Measurements from ENCODE around the gene SAV1.
A peak's percentile ranks its signal among the peaks of the same experiment; 100 is the strongest.
"Not testable (repeated sequence)": the region's sequence is repeated elsewhere in the genome, so short reads cannot be mapped to it uniquely, and the experiment has no call there.

SAV1 gene

DNA sequence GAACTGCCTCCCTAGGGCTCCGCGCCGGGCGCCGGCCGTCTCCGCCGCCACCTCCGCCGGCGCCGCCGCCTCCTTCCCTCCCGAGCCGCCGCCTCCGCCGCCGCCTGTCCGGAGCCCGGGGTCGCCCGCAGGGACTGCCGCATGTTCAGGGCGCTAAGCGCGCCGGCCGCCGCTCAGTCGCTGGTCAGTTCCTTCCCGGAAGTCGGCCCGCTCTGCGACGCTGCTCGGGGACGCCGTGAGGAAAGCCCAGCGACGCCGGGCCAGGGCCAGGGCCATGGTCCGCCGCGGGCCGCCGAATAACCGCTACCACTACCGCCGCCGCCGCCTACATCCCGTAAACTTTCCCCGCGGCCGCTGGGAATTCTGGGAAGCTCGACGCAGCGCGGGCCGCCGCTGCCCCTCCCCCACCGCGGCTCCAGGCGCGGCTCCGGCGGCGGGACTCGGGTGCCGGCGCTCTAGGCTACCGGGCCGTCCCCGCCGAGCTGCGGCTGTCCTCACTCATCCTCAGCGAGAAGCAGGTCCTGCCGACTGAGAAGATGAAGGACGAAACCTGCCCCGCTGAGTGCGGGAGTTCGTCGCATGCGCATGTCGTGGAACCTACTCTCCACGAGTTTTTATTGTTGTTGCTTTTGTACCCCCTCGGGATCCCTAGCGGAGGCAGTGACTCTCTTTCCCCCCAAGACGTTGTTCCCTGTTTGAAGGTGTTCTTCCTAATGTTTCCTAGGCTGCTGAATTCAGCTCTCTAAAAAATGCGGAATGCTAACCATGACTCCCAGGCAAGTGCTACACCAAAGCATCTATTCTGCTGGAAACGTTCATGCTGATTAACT lies at the start of gene SAV1:
Gene SAV1, minus strand, starts transcription at position 311 of the 830 bp plus-strand sequence. CDS start 339 bp downstream, outside the sequence.
- DNase-seq = peak; percentile 43 to 47

DNA sequence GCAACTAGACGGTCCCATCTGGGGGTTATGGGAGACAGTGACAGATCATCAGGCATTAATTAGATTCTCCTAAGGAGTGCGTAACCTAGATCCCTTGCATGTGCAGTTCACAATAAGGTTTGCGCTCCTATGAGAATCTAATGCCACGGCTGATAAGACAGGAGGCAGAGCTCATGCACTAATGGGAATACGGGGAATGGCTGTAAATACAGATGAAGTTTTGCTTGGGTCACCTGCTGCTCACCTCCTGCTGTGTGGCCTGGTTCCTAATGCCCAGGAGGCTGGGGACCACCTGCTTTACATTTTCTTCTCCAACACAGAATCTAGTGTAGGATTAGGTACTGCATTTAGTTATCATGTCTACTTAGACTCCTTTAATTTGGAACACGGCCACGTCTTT lies 49.7 kb upstream of the SAV1 start:
- no peak for DNase-seq

DNA sequence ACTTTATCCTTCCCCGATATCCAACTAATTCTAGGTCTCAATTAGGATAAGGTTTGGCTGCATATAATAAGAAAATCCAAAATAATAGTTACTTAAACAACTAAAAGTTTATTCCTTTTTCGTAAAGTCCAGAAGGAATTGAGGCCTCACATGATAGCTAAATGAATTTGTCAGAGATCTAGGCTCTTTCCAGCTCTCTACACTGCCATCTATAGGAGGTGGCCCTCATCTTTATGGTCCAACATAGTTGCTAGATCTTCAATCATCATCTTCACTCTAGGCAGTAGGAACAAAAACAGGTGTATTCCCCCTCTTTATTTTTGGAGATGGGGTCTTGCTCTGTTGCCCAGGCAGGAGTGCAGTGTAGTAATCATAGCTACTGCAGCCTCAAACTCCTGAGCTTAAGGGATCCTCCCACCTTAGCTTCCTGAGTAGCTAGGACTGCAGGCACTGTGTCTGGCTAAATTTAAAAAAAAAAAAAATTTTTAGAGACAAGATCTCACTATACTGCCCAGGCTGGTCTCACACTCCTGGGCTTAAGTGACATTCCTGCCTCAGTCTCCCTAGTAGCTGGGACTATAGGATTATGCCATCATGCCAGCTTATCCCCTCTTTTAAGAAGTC lies 46.5 kb upstream of the SAV1 start:
- no peak for DNase-seq

DNA sequence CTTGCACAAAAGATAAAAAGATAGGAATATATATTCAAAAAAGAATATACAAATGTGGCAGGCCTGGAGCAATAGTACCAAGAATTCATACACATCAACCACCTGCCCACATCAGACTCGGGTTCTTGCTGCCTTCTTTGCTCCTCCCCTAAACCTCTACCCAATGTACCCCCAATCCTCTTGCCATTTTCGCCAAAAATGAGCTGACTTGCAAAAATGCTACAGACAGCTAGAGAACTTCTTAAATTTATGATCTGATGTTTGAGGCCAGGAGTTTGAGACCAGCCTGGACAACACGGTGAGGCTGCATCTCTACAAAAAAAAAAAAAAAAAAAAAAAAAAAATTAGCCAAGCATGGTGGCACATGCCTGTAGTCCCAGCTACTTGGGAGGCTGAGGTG lies 42.9 kb upstream of the SAV1 start:
- no peak for DNase-seq

DNA sequence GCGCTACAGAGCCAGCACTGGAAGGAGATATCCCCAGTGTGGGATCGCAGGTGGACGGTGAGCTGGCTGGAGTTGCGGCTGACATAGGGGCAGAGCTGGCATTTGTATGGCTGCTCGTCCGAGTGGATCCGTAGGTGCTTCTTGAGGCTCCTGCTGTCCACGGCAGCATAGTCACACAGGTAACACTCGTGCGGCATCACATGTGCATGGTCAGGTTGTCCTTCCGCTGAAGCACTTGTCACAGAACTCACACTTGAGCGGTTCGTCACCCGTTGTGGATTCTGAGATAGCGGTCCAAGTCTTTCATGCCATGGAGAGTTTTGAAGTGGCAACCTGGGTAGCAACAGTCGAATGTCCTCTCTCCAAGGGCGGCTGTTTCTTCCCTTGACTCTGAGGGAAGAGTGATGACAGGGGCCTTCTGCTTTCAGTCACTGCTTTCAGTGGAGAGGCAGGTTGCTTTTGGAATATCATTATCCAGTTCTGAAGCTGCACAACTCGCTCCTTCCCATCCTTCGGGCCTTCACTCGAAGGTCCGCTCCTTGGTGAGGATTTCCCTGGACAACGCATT lies 37.0 kb upstream of the SAV1 start:
- DNase-seq = no peak

DNA sequence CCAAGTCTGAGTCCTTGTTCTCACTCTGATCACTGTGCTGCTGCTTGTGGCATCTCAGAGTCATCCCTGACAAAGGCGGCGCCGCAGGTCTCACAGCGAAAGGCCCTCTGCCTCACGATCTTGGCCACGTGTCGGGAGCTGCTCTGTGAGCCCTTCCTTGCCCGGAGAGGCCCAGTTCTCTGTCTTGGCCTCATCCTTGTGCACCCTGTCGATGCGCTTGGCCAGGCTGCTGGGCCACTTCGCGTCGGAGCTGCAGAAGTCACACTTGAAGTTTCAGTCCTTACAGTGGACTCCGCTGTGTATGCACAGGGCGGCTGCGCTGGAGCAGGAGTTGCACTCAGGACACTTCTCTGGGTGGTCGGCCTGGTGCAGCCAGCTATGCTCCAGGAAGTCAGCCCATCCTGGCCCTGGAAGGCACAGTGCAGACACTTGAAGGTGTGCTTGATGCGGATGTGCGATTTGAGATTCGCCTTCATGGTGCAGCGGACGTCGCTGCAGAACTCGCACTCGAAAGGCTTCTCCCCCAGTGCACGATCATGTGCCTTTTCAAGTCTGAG lies 36.4 kb upstream of the SAV1 start:
- no peak for DNase-seq

DNA sequence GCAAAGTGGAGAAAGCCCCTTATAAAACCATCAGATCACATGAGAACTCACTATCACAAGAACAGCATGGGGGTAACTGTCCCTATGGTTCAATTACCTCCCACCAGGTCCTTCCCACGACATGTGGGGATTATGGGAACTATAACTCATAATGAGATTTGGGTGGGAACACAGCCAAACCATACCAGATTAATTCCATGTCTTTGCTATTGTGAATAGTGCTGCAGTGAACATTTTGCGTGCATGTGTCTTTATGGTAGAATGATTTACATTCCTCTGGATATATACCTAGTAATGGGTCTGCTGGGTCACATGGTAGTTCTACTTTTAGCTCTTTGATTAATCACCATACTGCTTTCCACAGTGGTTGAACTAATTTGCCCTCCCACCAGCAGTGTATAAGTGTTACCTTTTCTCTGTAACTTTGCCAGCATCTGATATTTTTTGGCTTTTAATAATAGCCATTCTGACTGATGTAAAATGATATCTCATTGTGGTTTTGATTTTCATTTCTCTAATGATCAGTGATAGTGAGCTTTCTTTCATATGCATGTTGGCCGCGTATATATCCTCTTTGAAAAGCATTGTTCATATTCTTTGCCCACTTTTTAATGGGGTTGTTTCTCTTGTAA lies 29.7 kb upstream of the SAV1 start:
- no peak for DNase-seq

DNA sequence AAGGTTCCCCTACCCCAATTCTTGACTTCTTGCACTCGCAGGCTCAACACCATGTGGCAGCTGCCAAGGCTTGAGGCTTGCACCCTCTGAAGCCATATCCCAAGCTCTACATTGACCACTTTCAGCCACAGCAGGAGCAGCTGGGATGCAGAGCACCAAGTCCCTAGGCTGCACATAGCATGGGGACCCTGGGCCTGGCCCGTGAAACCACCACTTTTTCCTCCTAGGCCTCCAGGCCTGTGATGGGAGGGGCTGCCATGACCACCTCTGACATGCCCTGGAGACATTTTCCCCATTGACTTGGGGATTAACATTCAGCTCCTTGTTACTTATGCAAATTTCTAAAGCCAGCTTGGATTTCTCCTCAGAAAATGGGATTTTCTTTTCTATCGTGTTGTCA lies 26.2 kb upstream of the SAV1 start:
- DNase-seq = not testable (repeated sequence)

DNA sequence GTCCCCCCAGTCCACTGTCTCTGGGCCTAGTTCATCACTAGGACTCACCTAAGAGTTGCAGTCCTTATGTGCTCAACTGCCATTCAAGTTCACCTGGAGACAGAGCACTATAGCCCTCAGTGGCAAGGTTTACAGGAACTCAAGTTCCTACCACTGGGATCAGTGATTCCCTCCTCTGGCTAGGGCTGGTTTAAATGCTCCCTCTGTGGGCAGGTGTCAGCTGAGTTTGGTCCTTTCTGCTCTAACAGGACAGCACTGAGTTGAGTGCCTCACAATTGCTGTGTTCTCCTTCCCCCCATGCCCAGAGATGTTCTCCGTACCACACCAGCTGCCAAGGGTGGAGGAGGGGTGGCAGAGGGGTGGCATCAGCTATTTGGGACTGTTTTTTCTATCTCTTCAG lies 20.8 kb upstream of the SAV1 start:
- no peak for DNase-seq

DNA sequence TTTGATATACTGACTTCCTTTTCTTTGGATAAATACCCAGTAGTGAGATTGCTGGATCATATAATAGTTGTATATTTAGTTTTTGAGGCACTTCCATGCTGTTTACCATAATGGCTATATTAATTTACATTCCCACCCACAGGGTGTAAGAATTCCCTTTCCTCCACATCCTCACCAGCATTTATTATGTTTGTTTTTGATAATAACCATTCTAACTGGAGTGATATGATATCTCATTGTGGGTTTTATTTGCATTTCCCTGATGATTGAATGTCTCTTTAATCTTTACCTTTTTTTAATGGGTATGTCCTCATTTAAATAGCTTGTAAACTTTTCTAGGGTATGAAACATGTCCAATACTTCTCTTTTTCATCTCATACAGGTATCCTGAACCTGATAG lies 11.6 kb upstream of the SAV1 start:
- no peak for DNase-seq

DNA sequence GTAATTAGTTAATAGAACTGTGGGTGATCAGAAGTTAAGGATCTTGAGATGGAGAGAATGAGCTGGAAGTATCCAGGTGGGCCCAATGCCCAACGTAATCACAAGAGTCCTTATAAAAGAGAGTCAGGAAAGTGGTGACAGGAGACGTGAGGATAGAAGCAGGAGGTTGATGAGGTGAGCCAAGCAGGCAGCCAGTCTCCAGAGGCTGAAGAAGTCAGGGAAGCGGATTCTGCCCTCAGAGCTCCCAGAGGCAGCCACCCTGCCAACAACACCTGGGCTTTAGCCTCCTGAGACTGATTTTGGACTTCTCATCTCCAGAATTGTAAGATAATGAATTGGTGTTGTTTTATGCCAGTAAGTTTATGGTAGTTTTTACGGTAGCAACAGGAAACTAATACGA lies 10.1 kb upstream of the SAV1 start:
- no peak for DNase-seq

DNA sequence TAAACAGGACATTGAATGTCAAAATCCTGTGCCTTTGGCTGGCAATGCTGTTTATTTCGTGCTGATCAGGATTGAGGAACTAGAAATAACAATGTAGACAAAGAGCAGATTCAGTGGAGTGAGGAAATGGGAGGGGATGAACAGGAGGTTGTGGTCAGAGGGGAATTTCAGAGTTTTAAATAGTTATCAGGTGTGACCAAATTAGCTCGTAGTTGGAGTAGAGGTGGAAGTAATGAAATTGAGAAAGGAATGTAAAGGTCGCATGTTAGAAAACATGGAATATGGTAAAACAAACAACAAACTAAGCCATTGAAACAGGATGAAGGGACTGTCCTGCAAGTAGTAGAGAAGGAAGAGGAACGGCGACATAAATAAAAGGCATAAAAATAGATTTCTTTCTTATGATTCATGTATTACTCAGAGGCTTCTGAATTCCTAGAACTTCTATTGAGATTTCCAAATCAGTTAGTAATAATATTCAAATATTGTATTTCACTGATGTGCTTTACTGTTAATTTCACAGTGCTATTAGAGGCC lies 9.5 kb upstream of the SAV1 start:
- no peak for DNase-seq

DNA sequence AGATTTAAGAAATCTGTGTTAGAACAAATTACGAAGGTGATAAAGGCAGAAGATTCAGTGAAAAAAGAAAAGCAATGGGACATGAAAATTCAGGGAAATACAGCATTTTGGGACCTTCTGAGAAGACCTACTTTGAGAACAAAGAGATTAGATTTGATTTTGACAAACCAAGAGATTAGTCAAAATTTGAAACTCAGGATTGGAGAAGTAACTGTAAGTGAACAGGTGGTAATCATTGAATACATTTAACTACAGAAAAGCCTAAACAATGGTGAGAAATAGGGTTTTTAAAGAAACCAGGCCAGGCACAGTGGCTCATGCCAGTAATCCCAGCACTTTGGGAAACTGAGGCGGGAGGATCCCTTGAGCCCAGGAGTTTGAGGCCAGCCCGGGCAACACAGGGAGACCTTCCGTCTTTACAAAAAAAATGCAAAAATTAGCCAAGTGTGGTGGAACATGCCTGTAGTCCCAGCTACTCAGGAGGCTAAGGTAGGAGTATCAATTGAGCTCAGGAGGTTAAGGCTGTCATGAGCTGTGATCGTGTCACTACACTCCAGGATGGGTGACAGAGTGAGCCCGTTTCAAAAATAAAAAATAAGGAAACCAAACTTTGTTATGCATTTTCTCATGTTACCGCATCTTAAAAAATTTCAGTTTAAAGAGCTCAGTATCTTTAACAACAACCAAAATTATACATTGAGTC lies 8.9 kb upstream of the SAV1 start:
- DNase-seq = no peak

DNA sequence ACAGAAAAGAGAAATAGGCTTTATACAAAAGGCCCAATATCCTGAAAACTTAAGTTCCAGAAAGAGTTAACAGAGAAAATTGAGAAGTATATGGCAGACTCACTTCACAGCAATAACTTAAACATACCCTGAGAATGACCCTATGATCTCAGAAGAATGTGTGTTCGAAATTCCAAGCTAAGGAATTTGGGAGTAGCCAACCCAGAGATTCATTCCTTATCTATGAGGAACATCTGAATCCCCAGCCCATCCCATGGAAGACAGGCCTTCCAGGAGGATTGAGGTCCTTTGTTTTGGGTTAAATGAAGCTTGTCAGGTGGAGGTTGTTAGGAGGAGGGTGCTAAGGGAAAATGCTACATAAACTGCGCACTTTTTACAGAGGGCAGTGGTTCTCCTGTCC lies 7.5 kb upstream of the SAV1 start:
- no peak for DNase-seq

DNA sequence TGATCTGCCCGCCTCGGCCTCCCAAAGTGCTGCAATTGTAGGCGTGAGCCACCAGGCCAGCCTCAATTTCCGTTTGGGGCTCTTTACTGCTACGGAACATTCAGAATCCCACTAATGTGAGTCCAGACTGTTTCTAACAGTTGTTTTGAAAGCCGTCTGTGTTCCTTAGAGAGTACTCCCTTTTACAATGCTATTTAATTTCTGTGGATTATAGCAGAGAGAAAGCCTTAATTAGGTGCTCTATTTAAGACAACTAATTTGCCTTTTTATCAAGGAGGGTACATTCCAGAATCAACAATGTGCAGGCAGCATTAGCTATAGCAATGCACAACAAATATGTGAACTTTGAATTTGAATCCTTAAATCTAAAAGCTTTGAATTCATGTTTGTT lies 2.8 kb upstream of the SAV1 start:
- no peak for DNase-seq

DNA sequence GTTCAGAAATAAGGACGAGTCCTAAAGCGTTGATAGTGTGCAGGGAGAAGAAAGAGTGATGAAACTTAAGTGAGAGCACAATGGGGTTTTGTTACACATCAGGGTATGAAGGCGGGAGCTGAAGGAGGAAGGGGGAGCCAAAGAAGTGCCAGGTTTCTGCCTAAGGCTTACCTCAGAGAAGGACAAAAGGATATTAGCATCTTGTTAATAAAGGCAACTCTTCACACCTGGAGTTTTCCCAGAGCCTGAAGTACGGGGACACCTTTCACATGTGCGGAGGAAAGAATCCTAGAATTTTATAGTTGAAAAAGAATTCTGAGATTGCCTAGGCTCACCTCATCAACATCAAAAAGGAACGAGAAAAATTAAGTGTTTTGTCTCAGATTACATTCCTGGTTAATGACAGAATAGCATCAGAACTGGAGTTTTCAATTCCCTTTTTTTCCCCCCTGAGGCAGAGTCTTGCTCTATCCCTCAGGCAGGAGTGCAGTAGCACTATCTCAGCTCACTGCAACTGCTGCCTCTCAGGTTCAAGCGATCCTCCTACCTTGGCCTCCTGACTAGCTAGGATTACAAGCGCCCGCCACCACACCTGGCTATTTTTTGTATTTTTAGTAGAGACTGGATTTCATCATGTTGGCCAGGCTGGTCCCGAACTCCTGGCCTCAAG lies 2.2 kb upstream of the SAV1 start:
- DNase-seq = no peak

DNA sequence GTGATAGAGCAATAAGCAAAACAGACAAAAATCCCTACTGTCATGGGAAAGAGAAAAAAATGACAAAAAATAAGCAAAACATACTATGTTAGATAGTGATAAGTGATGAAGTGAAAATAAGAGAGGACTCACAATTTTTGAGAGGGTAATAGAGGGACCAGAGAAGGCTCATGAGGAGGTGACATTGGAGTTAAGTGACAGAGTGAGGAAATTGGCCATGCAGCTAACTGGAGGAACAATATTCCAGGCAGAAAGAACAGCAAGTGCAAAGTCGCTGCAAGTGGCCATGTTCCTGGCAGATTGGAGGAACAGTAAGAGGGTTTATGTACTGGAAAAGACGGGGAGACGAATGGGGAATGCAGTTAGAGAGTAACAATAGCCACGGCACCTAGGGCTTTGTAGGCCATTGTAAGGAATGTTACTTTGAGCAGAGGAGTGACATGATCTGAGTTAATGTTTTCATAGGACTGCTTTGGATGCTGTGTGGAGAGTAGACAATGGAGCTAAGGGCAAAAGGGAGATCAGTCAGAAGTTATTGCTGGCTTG lies 1.4 kb upstream of the SAV1 start:
- DNase-seq = no peak

DNA sequence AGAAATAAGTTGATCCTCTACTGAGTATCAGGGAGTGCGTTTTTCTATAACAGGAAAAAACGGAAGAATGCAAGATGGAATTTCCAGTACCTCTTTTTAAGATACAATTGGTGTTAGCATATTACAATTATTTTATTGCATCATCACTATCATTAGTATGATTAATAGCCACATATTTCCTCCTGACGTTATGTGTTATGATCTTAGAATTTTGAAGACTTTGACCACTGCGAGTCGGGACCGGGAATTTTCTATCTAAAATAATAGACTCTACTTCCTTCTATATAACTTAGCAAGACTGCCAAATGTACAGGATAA lies 679 bp upstream of the SAV1 start:
- no peak for DNase-seq

DNA sequence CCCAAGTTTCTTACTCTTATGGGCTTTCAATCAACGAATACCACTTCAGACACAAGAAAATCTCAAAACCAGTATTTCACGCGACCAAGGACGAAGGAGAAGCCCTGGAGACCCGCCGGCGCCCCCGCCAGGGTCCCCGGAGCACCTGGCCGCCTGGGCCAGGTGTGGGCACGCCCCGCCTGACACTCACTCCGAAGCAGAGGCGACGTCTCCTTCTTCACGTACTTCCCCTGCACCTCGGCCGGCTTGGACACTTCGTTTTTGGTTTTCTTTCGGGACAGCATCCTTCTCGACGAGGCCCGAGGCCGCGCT lies 466 bp downstream of the SAV1 start:
- DNase-seq = peak in 1 of 2 donors; percentile 21

DNA sequence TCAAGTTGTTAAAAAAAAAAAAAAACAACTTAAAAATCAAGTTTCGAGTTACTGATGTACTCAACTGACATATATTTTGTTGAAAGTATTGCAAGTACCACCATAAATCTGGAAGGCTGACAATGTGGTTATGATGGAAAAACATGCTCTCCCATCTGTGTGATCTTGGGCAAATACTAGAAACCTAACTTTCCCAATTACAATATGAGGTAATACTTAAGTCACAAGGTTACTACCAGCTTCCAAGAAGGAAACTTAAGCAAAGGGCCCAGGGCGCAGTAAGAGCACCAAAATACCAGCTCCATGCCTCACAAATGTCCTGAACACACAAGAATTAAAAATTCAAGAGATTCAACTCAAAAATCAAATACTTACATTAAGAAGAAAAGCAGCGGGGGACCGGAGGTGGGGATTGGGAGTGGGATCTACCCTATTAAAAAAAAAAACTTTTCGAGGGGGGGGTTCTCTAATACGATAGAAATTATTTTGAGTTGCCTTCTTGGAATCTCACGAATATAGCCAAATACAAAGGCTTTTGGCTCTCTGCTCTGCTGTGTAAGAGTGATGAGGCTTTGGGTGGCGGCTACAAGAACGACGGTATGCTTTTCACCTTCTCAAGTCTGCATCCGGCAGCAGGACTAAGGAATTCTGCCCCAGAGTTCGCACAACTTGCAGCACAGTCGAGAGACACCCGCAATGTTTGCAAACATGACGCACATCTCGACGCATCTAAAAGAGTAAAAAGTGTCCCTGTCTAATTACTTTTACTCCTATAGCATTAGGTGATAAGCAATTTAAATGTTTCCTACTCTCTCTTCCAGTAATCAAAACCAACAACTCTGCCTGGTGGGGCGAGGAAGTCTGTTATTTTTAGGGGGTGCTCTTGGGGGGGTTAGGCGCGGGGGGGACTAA lies 1.1 kb downstream of the SAV1 start:
- no peak for DNase-seq

DNA sequence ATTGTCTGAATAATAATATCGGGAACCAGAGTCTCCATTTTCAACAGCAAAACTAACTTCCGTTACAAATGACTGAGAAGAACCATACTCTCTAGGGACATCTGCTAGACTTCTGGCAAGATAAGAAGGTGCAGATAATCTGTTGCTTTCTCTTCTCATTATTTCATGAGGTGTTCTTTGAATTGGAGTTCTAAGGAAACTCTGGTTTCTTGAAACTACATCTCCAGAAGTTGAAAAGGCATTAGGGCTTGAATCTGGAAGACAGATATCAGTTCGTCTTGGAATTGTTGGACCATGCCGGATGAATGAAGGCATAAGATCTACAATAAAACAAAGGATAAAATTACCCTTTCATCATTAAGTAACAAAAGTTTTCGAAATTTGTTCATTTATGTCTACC lies 2.8 kb downstream of the SAV1 start:
- not testable (repeated sequence) for DNase-seq

Data from stimulated activated CD4-positive, alpha-beta T cell treated with anti-CD3 and anti-CD28 coated beads, Interleukin-2, amount 100 ng/mL, for 48 hours (primary cell).